HepG2 (cell line): ENCODE measurements around the gene PDK2. TPM values are rescaled to one million over a fixed set of nuclear protein-coding genes. Genes with fewer than 3 reads are reported as not detected.

Source experiments
- ARNTL ChIP-seq: sonication (generic); formaldehyde crosslinking; IDR thresholded peaks from 2 replicates; pipeline ENCODE4 v1.4.0; 2020; ENCODE audit warnings: mild to moderate bottlenecking, missing genetic modification reagents
- ASH2L ChIP-seq: fragments of 300-600, 200-600 bp; sonication (generic); IDR thresholded peaks from 2 replicates; pipeline ENCODE4 v1.7.0; 2017; ENCODE audit warnings: low read depth, mild to moderate bottlenecking, moderate library complexity, mixed read lengths, low read length; ENCODE audit not compliant: insufficient read length
- ATRX ChIP-seq: sonication (generic); formaldehyde crosslinking; IDR thresholded peaks from 2 replicates; pipeline ENCODE4 v1.4.0; 2020; ENCODE audit warnings: missing genetic modification reagents, borderline replicate concordance
- DPF2 ChIP-seq: sonication (generic); formaldehyde crosslinking; IDR thresholded peaks from 2 replicates; pipeline ENCODE4 v1.4.0; 2020; ENCODE audit warnings: mild to moderate bottlenecking, low read depth, missing genetic modification reagents, borderline replicate concordance
- ERF ChIP-seq: IDR thresholded peaks from 2 replicates; pipeline ENCODE4 v1.6.1; 2018; ENCODE audit warnings: missing biosample characterization, missing genetic modification reagents
- FOXC1 ChIP-seq: sonication (generic); formaldehyde crosslinking; IDR thresholded peaks from 2 replicates; pipeline ENCODE4 v1.8.0; 2022; ENCODE audit warnings: mild to moderate bottlenecking, missing genetic modification reagents, borderline replicate concordance
- MTF2 ChIP-seq: sonication (generic); formaldehyde crosslinking; IDR thresholded peaks from 2 replicates; pipeline ENCODE4 v1.5.0; 2020; ENCODE audit warnings: missing genetic modification reagents, borderline replicate concordance
- PHF21A ChIP-seq: sonication (generic); formaldehyde crosslinking; IDR thresholded peaks from 2 replicates; pipeline ENCODE4 v1.5.0; 2020; ENCODE audit warnings: mild to moderate bottlenecking, missing genetic modification reagents
- SMAD3 ChIP-seq: sonication (generic); formaldehyde crosslinking; IDR thresholded peaks from 2 replicates; pipeline ENCODE4 v1.4.0; 2020; ENCODE audit warnings: missing genetic modification reagents
- SOX6 ChIP-seq, 2 experiments: fragments of 450-650 bp in 1 of 2; sonication (generic) in 1 of 2; formaldehyde crosslinking in 1 of 2; IDR thresholded peaks; 2 replicates each; pipeline versions ENCODE4 v1.4.0 to v1.6.1; 2017 to 2020; ENCODE audit warnings: antibody characterized with exemption in 1 of 2, mild to moderate bottlenecking in 1 of 2, missing genetic modification reagents in 1 of 2
- TAF1 ChIP-seq: sonication (generic); formaldehyde crosslinking; IDR thresholded peaks from 2 replicates; pipeline ENCODE4 v1.4.0; 2020; ENCODE audit warnings: missing genetic modification reagents
- ZEB1 ChIP-seq: IDR thresholded peaks from 2 replicates; pipeline ENCODE4 v1.6.1; 2012; ENCODE audit warnings: mild to moderate bottlenecking, low read depth, inconsistent platforms; ENCODE audit not compliant: insufficient replicate concordance
- ZFYVE20 ChIP-seq: sonication (generic); formaldehyde crosslinking; IDR thresholded peaks from 2 replicates; pipeline ENCODE4 v1.8.0; 2023; ENCODE audit warnings: low read depth, mild to moderate bottlenecking, moderate library complexity, missing genetic modification reagents, borderline replicate concordance
- ZKSCAN8 ChIP-seq: IDR thresholded peaks from 2 replicates; pipeline ENCODE4 v1.6.1; 2016; ENCODE audit warnings: borderline replicate concordance, missing genetic modification reagents, missing compliant biosample characterization
- ZNF350 ChIP-seq: sonication (generic); formaldehyde crosslinking; IDR thresholded peaks from 2 replicates; pipeline ENCODE4 v1.4.0; 2020; ENCODE audit warnings: mild to moderate bottlenecking, low read depth, missing genetic modification reagents, borderline replicate concordance
- ZNF891 ChIP-seq: sonication (generic); formaldehyde crosslinking; IDR thresholded peaks from 2 replicates; pipeline ENCODE4 v1.5.0; 2020; ENCODE audit warnings: mild to moderate bottlenecking, missing genetic modification reagents
- polyA plus RNA-seq, 8 experiments: library from polyadenylated mRNA; depleted of rRNA in 3 of 8; stranded (reverse) in 7 of 8; unstranded in 1 of 8; fragments of >200 nt; fragmentation: Illumina TruSeq in 4 of 8; extraction: Trizol in 4 of 8; gene quantifications; 2 replicates each; pipeline versions ENCODE4 v1.2.1 to v1.2.3, GENCODE V29; 2011 to 2016; ENCODE audit warnings: low read depth in 4 of 8, missing spikeins in 1 of 8, mixed read lengths in 1 of 8; ENCODE audit not compliant: insufficient read depth in 1 of 8
- total RNA-seq, 5 experiments: library from RNA; depleted of rRNA; stranded (reverse); fragments of >200 nt; fragmentation: Illumina TruSeq; extraction: Trizol; gene quantifications; 2 replicates each; pipeline ENCODE4 v1.2.3, GENCODE V29; 2016; ENCODE audit warnings: low read depth in 1 of 5
- TF ChIP-seq, protein P1 (sequence below): sonication (generic); formaldehyde crosslinking; conservative IDR thresholded peaks from 2 replicates; pipeline ENCODE4 v1.4.0; 2020; ENCODE audit warnings: missing genetic modification reagents
- TF ChIP-seq, protein P2 (sequence below): sonication (generic); formaldehyde crosslinking; IDR thresholded peaks from 2 replicates; pipeline ENCODE4 v1.8.1; 2023; ENCODE audit warnings: mild to moderate bottlenecking, moderate library complexity, missing genetic modification reagents
- TF ChIP-seq, protein P3 (sequence below): sonication (generic); formaldehyde crosslinking; IDR thresholded peaks from 2 replicates; pipeline ENCODE4 v1.8.1; 2022; ENCODE audit warnings: low read depth, mild to moderate bottlenecking, missing genetic modification reagents
- TF ChIP-seq, protein P4 (sequence below): sonication (generic); formaldehyde crosslinking; IDR thresholded peaks from 2 replicates; pipeline ENCODE4 v1.8.1; 2023; ENCODE audit warnings: missing genetic modification reagents, inconsistent platforms, borderline replicate concordance

PDK2 gene
- total and polyA plus RNA-seq, 2 of the 13 experiments (the other 11 are each of a cell fraction or from before 2014, with no cell fraction given), result 18.5 to 59.7 TPM

DNA sequence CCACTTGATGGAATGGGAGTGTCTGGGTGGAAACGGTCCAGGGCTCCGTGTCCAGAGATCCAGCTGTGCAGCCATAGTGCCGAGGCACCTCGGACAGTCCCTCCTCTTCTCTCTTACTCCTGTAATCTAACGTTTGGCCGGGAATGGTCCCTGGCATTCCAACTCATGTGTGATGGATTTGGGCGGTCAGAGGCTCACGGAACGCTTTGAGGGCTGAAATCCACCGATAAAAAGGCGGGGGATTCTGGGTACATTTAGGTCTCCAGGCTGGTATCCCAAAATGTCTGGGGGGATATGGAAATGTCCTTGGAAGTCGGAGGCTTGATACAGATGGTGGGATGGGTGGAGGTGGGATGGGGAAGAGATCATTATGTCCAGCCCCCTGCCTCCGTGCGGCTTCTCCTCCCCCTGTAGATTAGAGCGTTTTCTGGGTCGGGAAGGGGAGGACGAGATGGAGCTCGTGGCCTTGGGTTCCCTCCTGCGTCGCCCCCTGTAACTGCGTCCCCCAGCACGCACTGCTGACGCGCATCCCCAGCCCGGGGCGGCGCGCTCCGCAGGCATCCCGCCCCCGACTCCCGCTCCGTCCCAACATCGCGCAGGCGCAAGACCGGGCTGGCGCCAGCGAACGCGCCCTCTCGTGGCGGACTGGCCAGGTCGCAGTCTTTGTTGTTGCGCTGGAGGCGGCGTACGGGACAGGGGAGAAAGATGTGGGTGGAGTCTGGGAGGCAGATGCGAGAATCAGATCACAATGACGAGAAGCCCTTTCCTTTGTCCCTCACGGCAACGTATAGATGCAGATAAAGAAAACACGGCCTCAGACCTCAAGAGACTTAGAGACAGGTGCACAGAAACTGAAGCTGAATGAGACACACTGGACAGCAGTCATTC, 66.1 kb downstream of the PDK2 start (continued):
- TF ChIP-seq, protein P1, sequence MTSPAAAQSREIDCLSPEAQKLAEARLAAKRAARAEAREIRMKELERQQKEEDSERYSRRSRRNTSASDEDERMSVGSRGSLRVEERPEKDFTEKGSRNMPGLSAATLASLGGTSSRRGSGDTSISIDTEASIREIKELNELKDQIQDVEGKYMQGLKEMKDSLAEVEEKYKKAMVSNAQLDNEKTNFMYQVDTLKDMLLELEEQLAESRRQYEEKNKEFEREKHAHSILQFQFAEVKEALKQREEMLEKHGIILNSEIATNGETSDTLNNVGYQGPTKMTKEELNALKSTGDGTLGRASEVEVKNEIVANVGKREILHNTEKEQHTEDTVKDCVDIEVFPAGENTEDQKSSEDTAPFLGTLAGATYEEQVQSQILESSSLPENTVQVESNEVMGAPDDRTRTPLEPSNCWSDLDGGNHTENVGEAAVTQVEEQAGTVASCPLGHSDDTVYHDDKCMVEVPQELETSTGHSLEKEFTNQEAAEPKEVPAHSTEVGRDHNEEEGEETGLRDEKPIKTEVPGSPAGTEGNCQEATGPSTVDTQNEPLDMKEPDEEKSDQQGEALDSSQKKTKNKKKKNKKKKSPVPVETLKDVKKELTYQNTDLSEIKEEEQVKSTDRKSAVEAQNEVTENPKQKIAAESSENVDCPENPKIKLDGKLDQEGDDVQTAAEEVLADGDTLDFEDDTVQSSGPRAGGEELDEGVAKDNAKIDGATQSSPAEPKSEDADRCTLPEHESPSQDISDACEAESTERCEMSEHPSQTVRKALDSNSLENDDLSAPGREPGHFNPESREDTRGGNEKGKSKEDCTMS, result no peak
- no peak for TF ChIP-seq TAF1
- peak; percentile 58; the same call in 1 of the 2 replicates for TF ChIP-seq ARNTL (CRISPR knock-in tag)
- TF ChIP-seq ASH2L, result peak; percentile 48
- TF ChIP-seq PHF21A (CRISPR knock-in tag), result peak; percentile 38; the same call in 1 of the 2 replicates
- 0 out of 2 replicates have a peak, but pooled peaks have one; percentile 0 for TF ChIP-seq ZFYVE20 (CRISPR knock-in tag)
- TF ChIP-seq, protein P2, sequence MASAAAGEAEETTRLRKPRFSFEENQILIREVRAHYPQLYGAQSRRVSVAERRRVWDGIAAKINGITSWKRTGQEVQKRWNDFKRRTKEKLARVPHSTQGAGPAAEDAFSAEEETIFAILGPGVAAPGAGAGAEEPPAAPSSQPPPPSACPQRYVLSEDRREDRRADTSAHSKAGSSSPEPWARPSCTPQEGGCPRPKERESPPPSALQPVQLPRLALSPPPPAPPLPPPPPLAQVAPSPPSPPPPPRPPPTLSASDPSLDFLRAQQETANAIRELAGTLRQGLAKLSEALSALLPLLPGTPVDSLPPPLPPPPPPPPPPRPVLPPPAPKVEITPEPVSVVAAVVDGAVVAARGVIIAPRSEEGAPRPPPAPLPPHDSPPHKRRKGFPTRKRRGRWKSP (CRISPR knock-in tag), result peak; percentile 96; the same call in 1 of the 2 replicates
- TF ChIP-seq, protein P3, sequence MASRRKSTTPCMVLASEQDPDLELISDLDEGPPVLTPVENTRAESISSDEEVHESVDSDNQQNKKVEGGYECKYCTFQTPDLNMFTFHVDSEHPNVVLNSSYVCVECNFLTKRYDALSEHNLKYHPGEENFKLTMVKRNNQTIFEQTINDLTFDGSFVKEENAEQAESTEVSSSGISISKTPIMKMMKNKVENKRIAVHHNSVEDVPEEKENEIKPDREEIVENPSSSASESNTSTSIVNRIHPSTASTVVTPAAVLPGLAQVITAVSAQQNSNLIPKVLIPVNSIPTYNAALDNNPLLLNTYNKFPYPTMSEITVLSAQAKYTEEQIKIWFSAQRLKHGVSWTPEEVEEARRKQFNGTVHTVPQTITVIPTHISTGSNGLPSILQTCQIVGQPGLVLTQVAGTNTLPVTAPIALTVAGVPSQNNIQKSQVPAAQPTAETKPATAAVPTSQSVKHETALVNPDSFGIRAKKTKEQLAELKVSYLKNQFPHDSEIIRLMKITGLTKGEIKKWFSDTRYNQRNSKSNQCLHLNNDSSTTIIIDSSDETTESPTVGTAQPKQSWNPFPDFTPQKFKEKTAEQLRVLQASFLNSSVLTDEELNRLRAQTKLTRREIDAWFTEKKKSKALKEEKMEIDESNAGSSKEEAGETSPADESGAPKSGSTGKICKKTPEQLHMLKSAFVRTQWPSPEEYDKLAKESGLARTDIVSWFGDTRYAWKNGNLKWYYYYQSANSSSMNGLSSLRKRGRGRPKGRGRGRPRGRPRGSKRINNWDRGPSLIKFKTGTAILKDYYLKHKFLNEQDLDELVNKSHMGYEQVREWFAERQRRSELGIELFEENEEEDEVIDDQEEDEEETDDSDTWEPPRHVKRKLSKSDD (CRISPR knock-in tag), result no peak
- TF ChIP-seq ZNF350, result peak; percentile 88
- peak; percentile 90 for TF ChIP-seq MTF2 (CRISPR knock-in tag)
- TF ChIP-seq SOX6 (IDR thresholded peaks at IDR 0.05), result no peak
- peak; percentile 44; the same call in 1 of the 2 replicates for TF ChIP-seq SOX6 (CRISPR knock-in tag; IDR thresholded peaks at IDR 0.05)
- 0 out of 2 replicates have a peak, but pooled peaks have one; percentile 55 for TF ChIP-seq ERF
- no peak for TF ChIP-seq ZKSCAN8 (CRISPR knock-in tag)
- TF ChIP-seq, protein P4, sequence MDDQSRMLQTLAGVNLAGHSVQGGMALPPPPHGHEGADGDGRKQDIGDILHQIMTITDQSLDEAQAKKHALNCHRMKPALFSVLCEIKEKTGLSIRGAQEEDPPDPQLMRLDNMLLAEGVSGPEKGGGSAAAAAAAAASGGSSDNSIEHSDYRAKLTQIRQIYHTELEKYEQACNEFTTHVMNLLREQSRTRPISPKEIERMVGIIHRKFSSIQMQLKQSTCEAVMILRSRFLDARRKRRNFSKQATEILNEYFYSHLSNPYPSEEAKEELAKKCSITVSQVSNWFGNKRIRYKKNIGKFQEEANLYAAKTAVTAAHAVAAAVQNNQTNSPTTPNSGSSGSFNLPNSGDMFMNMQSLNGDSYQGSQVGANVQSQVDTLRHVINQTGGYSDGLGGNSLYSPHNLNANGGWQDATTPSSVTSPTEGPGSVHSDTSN (CRISPR knock-in tag), result no peak
- TF ChIP-seq SMAD3, result 0 out of 2 replicates have a peak, but pooled peaks have one; percentile 32
- TF ChIP-seq ATRX (CRISPR knock-in tag), result no peak
- no peak for TF ChIP-seq ZEB1
- TF ChIP-seq ZNF891 (CRISPR knock-in tag), result no peak
- TF ChIP-seq DPF2 (CRISPR knock-in tag), result no peak
- peak; percentile 92 for TF ChIP-seq FOXC1 (CRISPR knock-in tag)
